ENCODE measurements around the gene NME8.

NME8 gene

DNA sequence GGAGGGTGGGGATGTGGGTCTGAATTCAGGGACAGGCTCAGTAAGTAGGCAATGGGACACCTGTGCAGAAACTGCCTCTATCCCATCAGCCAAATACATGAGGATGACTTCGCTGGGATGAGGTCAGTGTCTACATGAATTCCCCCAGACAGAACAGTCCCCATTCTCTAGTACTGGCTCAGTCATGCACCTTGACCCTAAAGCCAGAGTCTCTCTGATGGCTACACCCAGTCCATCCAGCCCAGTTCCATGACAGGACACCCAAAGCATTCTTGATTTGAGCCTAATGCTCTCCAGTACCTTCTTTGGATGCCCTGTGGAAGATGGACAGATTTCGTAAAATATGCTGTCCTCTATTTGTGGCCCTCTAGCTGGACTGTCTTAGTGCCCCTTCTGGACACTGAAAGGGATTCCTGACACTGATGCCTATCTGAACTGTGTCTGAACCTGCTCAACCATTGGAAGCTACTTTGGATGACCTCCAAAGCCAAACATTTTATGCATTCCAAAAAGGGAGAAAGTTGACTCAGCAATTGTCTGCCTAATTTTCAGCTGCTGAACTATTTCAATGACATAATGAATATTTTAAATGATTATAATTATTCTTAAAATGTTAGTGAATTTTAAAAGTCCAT, 53.6 kb downstream of the NME8 start:
- DNase-seq: no peak

DNA sequence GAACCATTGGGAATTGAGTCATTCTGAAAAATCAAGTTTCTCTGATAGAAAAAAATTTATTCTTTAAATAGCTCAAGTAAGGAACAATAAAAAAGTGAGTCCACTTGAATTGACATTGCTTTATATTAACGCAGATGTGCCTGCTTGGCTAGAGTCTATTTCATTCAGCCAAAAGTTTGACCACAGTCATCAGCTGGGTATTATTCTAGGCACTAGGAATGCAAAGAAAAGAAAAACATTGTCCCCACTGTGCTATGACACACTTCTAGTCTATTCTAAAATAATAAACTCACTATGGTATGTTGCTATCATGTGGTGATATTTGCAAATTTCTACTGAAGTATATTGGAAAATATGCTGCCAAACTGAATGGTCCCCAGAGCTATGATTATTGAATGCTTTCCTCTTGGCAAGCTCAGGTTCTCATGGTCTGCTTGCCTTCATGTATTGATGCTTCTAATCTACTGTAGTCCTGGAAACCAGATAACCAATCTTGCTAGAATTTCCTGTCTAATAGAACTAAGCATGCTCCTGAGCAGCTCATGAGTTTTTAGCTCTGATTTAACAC, 59.9 kb downstream of the NME8 start:
- no peak for DNase-seq

DNA sequence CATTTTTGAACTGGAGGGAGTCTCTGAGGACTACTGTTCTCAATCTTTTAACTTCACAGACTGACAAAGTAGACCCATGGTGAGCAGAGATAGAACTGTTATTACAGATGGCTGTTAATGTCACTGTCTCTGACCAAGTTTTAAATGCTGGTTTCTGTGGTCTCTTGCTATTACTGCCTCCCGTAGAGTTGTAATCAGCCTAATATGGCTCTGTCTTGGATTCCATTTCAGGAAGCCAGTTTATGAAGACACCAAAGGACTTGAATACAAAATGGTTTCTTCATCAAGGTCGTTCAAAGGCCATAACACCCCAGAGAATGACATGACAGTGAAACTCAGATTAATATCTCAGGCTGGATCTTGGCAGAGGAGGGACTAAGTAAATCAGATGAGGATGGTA, 64.4 kb downstream of the NME8 start:
- DNase-seq: no peak

DNA sequence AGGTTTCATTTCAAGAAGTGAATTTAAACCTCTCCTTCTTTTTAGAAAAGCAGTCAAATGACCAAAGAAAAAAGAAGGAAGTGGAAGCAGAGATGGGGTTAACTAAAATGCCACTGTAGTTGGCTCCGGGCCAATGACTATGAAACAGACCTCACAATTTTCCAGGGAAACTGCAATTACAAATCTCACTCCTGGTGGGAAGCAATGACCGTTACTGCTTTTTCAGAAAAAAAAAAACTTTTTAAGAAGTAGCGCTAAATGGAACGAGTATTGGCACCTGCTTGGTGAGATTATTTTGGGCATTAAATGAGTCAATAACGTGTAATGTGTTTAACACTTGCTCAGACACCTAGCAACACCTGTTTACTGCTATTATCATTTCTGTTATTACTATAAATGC, 67.0 kb downstream of the NME8 start:
- DNase-seq: no peak

DNA sequence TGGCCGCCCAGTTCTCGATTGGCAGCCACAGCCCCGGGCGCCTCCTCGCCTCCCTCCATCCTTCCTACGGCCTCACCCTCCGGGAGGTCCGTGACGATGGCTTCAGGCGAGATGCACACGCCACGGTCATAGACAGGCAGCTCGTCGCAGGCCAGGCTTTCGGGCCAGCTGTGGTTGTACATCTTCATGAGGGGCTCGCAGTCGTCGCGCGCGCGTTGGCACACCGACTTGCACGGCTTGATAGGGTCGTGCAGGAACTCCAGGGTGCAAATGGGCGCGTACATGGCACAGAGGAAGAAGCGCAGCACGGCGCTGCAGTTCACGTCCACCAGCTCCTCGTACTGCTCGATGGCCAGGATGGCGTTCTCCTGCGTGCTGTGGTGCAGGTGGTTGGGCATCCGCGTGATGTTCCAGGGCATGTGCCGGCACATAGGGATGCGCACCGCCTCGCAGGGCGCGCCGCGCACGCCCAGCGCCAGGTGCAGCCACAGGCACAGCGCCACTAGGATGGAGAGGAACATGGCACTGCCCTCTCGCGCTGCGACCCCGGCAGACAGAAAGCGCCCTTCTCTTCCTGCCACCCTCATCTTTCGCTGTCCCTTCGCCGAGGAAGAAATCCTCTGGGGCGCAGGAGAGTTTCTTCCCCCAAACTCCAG, 67.7 kb downstream of the NME8 start:
- DNase-seq: no peak

DNA sequence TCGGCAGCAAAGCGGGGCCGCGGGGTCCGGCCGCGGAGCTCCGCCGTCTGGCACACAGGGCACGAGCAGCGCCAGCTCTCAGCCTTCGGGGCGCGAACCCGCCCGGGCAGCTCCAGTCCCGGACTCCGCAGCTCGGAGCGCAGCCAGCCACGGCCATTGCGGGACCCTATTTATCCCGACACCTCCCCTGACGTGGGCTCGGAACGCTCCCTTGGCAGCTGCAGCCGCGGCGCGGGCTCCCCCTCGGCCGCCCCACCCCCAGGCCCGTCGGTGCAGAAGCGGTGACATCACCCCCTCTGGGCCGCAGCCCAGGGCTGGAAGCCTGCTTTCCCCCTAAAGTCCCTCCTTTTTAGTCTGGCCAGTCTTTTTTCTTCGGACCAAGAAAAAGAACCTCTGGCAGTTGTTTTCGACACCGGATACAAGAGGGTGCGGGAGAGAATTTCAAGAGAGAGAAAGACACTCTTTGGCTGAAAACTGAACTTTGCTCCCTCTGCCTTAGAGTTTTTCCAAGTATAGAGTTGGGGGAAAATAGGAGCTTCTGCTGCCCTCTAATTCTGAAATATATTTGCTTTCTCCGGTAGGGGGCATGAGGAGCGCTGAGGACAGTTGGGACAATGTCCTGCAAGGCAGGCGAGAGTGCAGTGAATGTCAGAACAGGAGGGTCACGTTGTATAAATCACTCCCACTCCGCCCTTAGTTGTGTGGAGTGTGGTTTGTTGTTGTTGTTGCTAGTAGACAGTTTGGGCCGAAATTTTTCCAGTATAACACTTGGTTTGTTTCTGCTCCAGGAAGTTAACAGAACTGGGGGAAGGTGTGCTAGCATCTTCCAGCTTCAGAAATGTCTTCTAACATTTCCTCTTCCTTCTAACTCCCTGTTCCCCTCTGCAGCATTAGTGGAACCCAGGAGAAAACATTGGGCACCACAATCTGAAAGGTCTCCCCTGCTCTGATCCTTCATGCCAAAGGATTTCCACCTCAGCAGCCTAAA, 68.6 kb downstream of the NME8 start, which contains the start of gene SFRP4:
TSS of gene SFRP4 (minus strand) at position 145 of the 988 bp plus-strand sequence. CDS start 280 bp downstream, outside the sequence.
- no peak for DNase-seq

DNA sequence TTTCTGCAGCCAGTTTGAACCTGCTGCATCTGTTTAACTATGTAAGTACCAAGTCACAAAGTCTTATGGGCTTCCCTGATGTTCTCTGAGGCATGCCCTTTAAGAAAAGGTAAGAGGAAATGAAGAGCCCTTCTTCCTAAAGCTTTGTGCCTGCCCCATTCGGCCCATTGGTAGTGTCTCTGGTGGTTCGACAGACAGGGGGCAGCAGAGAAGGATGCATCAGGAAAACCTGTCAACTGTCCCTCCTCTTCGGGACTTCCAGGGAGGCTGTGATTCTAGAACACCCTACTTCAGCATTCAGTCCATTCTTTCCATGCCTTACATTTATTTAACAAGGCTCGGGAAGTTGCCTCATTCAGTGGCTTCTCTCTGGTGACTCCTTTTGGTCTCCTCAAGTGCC, 70.1 kb downstream of the NME8 start:
- no peak for DNase-seq

DNA sequence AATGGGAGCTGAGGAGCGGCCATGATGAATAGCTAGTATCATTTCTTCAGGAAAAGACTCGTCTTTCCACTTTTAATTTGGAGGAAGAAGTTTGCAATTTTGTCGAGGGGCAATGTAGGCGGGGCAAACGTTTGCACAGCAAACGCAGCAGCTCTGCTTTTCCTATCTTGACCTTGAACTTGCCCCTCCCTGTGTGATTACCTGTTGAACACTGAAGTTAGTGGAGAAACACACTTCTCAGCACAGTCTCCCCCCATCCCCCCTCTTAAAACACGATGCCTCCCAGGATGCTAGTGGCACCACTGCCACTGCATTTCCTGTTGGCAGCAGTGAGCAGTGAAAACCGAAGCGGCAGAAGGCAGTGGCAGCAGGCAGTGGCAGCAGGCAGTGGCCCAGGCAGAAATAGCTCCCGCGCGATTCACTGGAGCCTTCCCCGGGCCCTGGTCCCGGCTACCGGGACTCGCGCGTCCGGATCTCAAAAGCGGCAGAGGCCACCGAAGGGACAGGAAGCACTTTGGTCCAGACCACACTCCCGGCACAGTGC, 72.0 kb downstream of the NME8 start, which contains the start of gene EPDR1:
TSS of gene EPDR1 (plus strand) at position 336 of the 544 bp plus-strand sequence. CDS start 300 bp downstream, outside the sequence.
- no peak for DNase-seq

DNA sequence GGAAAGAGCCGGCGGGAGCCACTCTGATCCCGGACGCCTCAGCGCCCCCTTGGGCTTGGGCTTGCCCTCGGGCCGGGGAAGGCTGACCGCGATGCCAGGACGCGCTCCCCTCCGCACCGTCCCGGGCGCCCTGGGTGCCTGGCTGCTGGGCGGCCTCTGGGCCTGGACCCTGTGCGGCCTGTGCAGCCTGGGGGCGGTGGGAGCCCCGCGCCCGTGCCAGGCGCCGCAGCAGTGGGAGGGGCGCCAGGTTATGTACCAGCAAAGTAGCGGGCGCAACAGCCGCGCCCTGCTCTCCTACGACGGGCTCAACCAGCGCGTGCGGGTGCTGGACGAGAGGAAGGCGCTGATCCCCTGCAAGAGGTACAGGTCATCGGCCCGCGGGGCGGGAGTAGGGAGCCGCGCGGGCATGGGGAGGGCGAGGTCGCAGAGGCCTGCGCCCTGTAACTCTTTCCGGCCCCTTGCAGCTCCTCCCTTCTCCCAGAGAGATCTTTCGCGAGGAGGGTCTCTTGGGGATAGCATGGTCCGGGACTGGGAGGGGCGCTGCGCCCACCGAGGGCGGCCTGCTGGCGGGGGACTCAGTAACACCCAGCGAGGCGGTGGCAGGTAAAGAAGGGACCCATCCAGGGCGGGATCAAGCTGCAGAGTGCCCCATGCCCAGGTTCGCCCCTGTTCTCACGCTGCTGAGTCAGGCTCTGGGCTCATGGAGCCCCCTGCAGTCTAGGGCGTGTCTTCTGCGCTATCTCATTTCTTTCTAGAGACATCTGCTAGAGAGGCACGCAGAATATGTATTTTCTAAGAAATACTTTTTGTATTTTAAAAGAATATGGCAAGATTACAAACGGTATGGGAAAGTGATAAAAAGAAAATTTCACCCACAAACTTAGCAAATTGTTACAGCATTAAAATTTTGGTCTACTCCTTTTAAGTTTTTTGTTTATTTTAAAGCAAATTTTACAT, 72.7 kb downstream of the NME8 start:
- no peak for DNase-seq

DNA sequence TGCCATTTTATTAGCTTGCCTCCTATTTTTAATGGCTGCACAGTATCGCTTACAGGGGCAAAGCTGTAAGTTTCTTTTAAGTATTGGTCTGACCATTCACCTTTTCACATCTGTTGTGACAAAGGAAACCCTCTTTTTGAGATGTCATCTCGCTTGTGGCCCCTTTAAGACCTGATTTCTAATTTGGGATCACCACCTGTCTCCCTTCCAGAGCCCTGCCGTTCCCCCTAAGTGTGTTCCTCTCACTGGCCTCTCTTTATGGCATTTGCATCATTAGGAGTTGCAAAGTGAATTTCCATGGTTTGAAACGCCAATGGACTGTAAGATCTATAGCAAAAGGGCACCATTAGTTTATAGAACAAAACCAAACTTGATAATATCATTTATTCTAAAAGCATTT, 73.5 kb downstream of the NME8 start:
- DNase-seq: no peak

DNA sequence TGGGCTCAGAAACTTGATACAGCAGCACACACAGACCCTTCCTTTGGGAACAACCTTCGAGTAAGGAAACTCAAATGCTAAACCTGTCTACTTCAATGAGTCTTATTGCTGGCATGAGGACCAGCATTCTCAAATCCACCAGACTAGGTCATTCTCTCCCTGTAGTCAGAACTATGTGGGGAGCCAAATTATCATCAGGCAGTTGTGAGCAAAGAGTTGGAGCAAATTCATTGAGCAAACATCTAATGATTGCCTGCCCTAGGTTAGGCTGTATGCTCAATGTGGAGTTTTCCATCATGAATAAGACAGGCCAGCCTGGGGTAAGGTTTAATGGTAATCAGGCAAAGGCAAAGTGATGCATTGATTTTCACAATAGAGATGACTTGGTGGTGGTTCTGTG, 75.6 kb downstream of the NME8 start:
- DNase-seq: no peak

DNA sequence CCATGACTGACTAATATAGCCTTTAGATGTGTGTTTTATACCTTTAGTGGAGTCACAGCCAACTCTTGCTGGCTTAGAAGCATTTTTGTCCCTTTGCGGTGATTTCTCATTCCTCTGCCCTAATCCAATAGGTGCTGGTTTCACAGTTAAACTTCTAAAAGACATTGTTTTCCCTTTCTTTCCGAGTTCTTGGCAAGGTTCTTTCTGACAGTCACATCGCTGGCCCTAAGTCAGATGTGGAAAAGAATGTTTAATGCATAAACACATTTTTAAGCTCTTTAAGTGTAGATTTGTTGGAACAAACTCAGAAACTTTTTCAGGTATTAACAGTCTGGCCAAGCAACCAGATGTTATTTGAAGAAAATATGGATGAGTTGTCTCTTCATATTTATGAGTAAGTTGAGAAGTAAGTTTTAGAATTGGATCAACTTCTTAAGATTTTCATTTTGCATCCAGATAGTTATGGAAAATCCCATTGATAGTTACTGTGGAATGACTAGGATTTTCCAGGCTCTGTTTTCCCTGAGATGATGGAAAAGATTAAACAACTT, 76.2 kb downstream of the NME8 start:
- DNase-seq: no peak

DNA sequence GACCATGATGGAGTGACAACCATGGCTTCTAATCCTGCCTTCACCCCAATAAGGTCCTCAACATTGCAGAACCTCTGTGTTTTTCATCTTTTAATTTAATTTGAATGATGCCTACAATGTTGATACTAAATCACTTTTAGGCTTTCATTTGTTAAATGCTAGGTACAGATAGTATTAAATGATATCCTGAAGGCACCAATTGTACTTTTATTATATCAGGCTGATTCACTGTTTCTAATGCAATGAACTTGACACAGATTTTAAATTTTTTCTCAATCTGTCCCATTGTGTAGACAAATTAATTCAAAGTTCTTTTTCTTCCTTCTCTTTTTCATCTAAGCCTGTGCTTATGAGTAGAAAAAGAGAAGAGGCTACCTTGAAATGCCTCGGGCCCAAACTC, 77.2 kb downstream of the NME8 start:
- DNase-seq: no peak

DNA sequence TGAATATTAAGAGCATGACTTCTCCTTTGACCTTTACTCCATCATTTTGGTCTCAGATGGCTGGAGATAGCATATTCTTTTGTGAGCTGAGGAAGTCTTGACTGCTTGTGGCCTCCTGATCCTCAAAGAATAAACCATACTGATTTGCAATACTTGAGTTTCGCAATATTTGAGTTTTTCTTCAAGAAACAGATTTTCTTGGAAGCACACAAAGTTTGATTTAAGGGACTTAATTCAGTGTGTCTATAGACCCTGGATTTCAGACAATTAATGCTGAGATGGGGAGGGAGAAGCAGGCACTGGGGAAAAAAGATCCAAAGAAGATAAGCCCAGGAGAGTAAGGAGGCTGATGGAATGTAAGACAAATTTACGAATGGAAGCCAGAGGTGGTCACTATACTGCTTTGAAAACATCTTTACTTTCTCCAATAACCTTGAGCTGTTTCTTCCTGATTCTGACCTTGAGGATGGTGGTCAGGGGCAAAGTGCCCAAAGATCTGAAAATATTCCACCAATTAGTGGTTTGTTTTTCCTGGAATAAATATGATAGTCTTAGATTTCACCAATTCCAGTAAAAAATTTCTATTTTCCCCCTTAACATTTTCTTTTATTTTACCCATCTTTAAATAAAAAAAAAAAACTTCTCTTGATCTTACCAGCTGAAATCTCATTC, 79.5 kb downstream of the NME8 start:
- no peak for DNase-seq

DNA sequence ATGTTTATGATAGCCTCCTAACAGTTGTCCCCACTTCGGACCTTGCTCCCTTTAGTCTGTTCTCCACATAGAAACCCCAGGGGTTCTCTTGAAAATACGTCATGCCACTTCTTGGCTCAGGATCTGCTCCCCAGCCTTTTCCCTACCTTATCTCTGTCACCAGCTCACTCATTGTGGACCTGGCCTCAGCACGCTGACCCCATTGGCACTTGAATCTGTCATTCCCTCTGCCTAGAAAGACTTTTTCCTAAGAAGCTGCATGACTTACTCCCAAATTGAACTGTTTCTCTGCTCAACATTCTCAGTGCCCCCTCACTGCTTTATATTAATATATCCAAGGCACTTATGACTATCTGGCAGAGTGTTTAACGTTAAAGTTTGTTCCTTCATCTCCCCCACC, 80.5 kb downstream of the NME8 start:
- DNase-seq: no peak

DNA sequence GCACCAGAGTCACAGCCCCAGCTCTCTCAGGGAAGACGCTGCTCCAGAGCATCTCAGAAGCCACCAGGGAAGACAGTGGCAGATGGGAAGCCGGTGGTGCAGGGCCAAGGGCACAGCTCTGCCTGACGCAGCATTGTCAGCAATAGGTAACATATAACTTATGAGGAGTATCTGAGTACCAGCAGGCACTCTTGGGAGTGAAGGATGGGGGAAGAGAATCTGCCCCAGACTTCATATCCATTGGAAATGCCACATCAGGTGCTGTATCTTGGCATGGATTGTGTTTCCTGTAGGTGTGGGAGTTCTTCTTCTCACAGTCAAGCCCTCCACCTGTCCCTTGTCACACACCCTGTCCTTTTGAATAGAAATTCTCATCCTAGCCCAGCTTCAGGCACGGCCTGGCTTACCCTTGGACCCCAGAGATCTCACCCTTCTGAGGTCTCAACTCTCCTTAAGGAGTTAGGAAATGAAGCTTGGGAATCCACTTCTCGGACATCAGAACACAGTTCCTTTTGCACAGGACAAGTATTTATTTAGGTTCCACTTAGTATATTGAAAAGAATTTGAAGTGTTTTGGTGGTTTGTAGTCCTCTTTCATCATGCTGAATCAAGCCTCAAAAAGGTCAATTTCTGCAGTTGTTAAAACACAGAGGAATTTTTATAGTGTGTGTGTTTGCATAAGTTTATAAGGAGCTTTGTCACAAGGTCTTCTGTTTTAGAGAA, 82.0 kb downstream of the NME8 start:
- no peak for DNase-seq

DNA sequence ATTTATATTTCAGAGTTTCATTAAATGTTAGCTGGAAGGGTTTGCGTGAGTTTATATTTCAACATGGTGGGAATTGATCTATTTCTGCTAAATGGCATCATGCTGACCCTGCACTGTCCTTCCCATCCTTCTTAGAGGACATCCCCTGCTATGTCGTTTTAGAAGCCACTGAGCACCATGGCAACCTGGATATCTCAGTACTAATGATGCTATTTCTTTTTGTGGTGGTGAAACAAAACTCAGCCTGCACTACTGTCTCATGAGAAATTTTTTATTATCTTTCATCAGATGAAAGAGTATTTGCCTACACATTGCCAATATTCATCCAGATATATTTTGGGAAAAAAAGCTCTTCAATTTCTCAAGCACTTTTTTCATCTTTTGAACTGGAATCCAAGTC, 84.1 kb downstream of the NME8 start:
- no peak for DNase-seq

DNA sequence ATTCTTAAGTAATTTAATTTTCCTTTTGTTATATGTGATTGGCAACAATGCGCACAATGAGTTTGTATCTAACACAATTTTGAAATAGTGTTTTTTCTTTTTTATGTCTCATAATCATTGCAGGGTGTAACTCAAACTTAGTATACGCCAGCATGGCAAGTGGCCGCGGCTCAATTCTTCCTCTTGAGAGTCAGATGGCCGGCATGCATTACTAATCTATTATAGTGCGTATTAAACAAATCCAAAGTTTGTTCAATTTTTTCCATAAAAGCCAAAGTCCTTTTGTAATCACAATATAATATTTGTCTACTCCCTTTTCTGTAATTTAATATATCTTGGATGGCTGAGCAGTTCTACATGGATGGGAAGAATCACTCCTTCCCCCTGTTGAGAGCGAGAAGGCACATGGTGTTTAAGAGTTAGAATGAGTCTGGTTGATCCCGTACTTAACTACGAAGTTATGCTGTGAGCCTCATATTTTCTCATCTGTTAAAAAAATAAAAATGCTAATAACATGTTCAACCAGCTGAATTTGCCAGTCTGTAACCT, 84.7 kb downstream of the NME8 start:
- no peak for DNase-seq

DNA sequence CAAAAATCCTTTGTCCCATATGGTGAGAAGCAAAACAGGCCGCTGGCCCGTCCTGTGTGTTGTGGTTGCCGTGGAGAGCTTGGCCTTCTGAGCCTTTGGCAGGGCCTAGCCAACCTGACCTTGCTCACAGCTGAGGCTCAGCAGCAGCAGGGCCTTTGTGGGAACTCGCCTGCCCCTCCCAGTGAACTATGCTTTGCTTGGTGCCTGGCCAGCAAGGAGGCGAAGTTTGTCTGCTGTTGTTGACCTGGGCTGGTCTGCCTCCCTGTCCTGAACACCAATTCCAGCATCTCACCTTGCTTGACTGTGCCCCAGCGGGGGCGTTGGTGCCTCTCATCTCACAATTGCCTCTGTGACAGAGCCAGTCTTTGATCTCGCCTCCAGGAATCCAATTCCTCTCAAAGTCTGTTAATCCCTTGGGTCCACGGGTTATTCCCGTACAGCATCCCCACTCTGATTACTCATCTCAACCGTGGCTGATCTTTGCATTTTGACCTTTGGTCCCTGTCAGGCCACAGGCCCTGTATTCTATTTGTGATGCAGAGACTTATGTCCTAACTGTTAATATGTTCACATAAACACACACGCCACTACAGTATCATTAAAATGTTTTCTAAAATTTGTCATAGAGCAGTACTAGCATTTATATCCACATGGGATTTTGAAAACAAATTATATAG, 94.7 kb downstream of the NME8 start:
- DNase-seq: no peak
